GM10248 (cell line): Measurements from ENCODE around the gene SIM2.
A peak's percentile ranks its signal among the peaks of the same experiment; 100 is the strongest.

Experiments
- CTCF ChIA-PET: fragments of 300-600 bp; sonication (Branson Sonifier 250); formaldehyde crosslinking; extraction: SDS; loops from one replicate; lab custom pipeline; 2021; ENCODE audit warnings: antibody characterized with exemption; lab: Yijun Ruan, JAX
- POLR2A ChIA-PET: fragments of 350-650 bp; sonication (Branson Sonifier 250); formaldehyde crosslinking; extraction: SDS; loops from one replicate; lab custom pipeline; 2020; ENCODE audit warnings: antibody characterized with exemption; lab: Yijun Ruan, JAX
- DNase-seq: peaks from one replicate; pipeline ENCODE4 v3.0.0; 2012; ENCODE audit errors: extremely low spot score
- CTCF ChIP-seq: IDR thresholded peaks from 2 replicates; pipeline ENCODE4 v1.5.1; 2012; ENCODE audit warnings: mild to moderate bottlenecking, low read depth; ENCODE audit errors: extremely low read depth, missing control alignments, control extremely low read depth

SIM2 gene

GRCh38 chr21:36708286-36709029 lies 9.5 kb downstream of the SIM2 start:
- ChIA-PET POLR2A (no interaction called here), CTCF (no interaction called here)
- no peak for TF ChIP-seq CTCF
- no peak for DNase-seq

GRCh38 chr21:36709030-36709867 lies 10.3 kb downstream of the SIM2 start:
- TF ChIP-seq CTCF = no peak
- ChIA-PET POLR2A (no interaction called here), CTCF (no interaction called here)
- peak; percentile 19 for DNase-seq

- TF ChIP-seq CTCF = no peak
- ChIA-PET CTCF (no interaction called here), POLR2A (no interaction called here)
Observed at GRCh38 chr21:36709868-36710728, 11.2 kb downstream of the SIM2 start.

GRCh38 chr21:36710729-36711048 lies 11.8 kb downstream of the SIM2 start:
- no peak for TF ChIP-seq CTCF
- POLR2A ChIA-PET = no interaction called here
- CTCF ChIA-PET = no interaction called here
- DNase-seq = no peak

More at GRCh38 chr21:36709868-36710728, 11.2 kb downstream of the SIM2 start:
- DNase-seq = no peak

- CTCF ChIA-PET = no interaction called here
- POLR2A ChIA-PET = no interaction called here
- no peak for TF ChIP-seq CTCF
- no peak for DNase-seq
Observed at GRCh38 chr21:36713746-36714145, 14.8 kb downstream of the SIM2 start.

- TF ChIP-seq CTCF = no peak
- CTCF ChIA-PET = interaction anchor here (1.0 kb wide), 1 partner anchor 12 kb away, joined by 3 read pairs; no protein-coding TSS in a partner anchor
- POLR2A ChIA-PET = no interaction called here
- no peak for DNase-seq
Observed at GRCh38 chr21:36716387-36716786, 17.5 kb downstream of the SIM2 start.
